ENCODE measurements around the gene SULT1C2. TPM values are rescaled to one million over a fixed set of nuclear protein-coding genes. Genes with fewer than 3 reads are reported as not detected.

The SULT1C2 gene
- total and polyA plus RNA-seq, 9 of the 15 experiments (the other 6 are each of a cell fraction or from before 2014, with no cell fraction given): 0.22 TPM; not detected in 8

GRCh38 chr2:108239786-108240185 lies 48.9 kb upstream of the SULT1C2 start, which contains the start of gene SULT1C3:
SULT1C3 (plus strand) TSS chr2:108239968; CDS start chr2:108247195, 7,227 bp downstream.
- H3K27ac ChIP-seq (ENCODE audit: extremely low read depth, low read depth, low read length): no peak within 1 kb of the TSS
- no peak within 1 kb of the TSS for H3K4me3 ChIP-seq
- no peaks in the 10 kb centered on the region for H4K20me1 ChIP-seq (replicated peaks; ENCODE audit: control insufficient read depth, insufficient read depth, low read length)
- WGBS (ENCODE audit: insufficient coverage, low coverage, missing lambda C conversion rate): 0% methylated on average over 2 of the region's 2 CpGs
- H3K27me3 ChIP-seq (ENCODE audit: control insufficient read depth in 2 of 2, insufficient read depth in 2 of 2, low read length in 2 of 2): no peaks in the 10 kb centered on the region
- ChIA-PET CTCF (ENCODE audit: low intra/inter-chr PET ratio) (no interaction called here), POLR2A (no interaction called here)
- no TSS peak for BruUV-seq (replicated peaks)
- no peaks in the 10 kb centered on the region for H3K9me1 ChIP-seq (ENCODE audit: control insufficient read depth, insufficient read depth, low read length)
- no peaks in the 10 kb centered on the region for H3K79me2 ChIP-seq (ENCODE audit: control insufficient read depth, insufficient read depth, low read length)
- no peak for ATAC-seq
- TF ChIP-seq BCLAF1 (IDR thresholded peaks at IDR 0.05; ENCODE audit: borderline replicate concordance in 1 of 2, control insufficient read depth in 1 of 2, low read depth in 2 of 2, low read length in 1 of 2) (no peak), ZNF224 (CRISPR knock-in tag; IDR thresholded peaks at IDR 0.05) (no peak), BDP1 (IDR thresholded peaks at IDR 0.05; ENCODE audit: insufficient read depth, insufficient read length) (no peak), CHAMP1 (IDR thresholded peaks at IDR 0.05) (no peak), RB1 (IDR thresholded peaks at IDR 0.05; ENCODE audit: low read depth) (no peak)
- TF ChIP-seq, protein P1, sequence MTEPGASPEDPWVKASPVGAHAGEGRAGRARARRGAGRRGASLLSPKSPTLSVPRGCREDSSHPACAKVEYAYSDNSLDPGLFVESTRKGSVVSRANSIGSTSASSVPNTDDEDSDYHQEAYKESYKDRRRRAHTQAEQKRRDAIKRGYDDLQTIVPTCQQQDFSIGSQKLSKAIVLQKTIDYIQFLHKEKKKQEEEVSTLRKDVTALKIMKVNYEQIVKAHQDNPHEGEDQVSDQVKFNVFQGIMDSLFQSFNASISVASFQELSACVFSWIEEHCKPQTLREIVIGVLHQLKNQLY (CRISPR knock-in tag; conservative IDR thresholded peaks at IDR 0.05): no peak
- no peak for FAIRE-seq
- intact Hi-C loops (cut with micrococcal nuclease) (no loop called here), in situ Hi-C loops (cut with MboI) (no loop called here)
- no peak for DNase-seq (ENCODE audit: extremely low read depth in 1 of 4, low spot score in 3 of 4)
- no peaks in the 10 kb centered on the region for H3K36me3 ChIP-seq (ENCODE audit: control insufficient read depth, insufficient read depth, low read length)
- H3K4me1 ChIP-seq (replicated peaks in 1 of 2; ENCODE audit: control insufficient read depth in 2 of 2, insufficient read depth in 2 of 2, low read length in 2 of 2): no peaks in the 10 kb centered on the region
- H2AFZ ChIP-seq (ENCODE audit: low read depth, low read length): no peak within 1 kb of the TSS
- no peaks in the 10 kb centered on the region for H3K9me3 ChIP-seq (replicated peaks; ENCODE audit: control insufficient read depth, insufficient read depth, low read depth, low read length)
- no peak within 1 kb of the TSS for H3K4me2 ChIP-seq (ENCODE audit: insufficient read depth, low read length)
- no peak within 1 kb of the TSS for H3K9ac ChIP-seq (ENCODE audit: insufficient read depth in 1 of 2, low read depth in 2 of 2, low read length in 2 of 2)
